ENCODE data around the gene GALNT9.

GRCh38 chr12:132228476-132229192 lies 100.8 kb downstream of the GALNT9 start:
- TF ChIP-seq CTCF (IDR thresholded peaks at IDR 0.05) (no peak), EP300 (IDR thresholded peaks at IDR 0.05) (no peak), POLR2A (IDR thresholded peaks at IDR 0.05) (no peak)

Measured in tibial nerve (tissue), 4 donors.